NCI-H1048 (cell line): ENCODE measurements around the gene DIDO1.

Experiments
- DNase-seq: peaks from one replicate; lab custom pipeline; 2025; lab: John Stamatoyannopoulos, UW

Gene DIDO1

GRCh38 chr20:62950741-62951140 lies 24.4 kb upstream of the DIDO1 start:
- DNase-seq = no peak

GRCh38 chr20:62949962-62950361 lies 23.7 kb upstream of the DIDO1 start:
- DNase-seq = no peak

DNA sequence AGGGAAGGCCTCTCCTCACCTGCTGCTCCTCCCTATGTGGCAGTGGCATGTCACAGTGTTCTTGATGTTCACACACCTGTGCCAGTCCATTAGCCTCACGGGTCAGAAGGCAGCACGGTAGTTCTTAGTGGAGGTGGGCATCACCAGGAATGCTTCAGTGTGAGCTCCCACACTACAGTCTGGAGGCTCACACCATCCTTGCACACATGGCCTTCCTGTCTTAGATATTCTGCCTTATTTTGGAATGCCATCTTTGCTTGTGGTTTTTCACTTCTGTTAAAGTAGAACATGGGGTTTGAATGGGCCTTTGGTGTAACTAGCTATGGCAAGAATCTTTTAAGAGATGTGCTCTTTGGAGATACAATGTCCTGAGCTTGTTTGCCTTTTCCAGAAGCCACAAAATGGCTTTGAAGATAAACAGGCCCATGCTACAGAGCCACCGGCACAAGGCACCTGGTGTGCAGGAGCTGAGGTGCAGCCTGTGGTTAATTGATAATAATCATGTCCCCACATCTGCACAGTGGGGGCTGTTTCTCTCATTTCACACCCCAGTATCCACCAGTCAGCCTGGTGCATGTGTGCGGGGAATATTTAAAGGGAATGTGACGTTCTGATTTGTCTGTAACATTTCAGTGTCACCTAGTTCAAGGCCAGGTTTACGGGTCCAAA lies 23.0 kb upstream of the DIDO1 start:
- DNase-seq = no peak

DNA sequence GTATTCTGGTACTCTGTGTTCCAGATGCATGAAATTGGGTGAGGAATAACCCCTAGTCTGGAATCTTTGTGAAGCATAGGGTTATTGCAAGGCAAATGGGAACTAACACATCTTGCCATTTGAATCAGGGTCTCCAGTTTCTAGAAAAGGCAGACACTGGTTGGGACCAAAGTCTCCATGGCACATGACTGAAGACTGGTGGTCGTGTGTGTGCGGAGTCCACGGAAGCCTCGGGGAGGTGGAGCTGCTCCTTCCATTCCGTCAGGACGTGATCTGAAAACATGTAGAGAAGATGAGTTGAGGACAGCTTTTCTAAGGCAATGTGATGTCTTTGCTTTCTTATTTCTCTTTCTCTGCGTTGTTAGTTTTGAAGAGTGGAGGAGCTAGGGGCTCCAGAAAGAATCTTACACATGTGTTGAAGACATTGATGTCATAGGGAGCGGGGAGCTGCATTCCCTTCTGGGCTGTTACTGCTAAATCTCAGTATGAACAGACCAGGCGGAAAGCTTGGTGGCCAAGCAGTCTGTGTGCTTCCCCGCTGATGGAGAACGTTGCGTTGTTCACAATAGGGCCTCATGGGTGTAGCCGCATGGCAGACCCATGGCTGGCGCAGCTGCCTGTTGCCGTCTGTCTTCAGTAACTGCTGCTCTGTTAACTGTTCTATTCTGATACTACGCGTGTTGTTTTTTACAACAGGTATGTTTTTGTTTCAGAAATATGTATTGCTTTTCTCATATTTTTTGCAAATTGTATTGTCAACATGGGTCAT lies 21.4 kb upstream of the DIDO1 start:
- no peak for DNase-seq

- no peak for DNase-seq
These were observed 20.6 kb upstream of the DIDO1 start for GRCh38 chr20:62946918-62947317.

- no peak for DNase-seq
These were observed 19.6 kb upstream of the DIDO1 start for GRCh38 chr20:62945771-62946339.

DNA sequence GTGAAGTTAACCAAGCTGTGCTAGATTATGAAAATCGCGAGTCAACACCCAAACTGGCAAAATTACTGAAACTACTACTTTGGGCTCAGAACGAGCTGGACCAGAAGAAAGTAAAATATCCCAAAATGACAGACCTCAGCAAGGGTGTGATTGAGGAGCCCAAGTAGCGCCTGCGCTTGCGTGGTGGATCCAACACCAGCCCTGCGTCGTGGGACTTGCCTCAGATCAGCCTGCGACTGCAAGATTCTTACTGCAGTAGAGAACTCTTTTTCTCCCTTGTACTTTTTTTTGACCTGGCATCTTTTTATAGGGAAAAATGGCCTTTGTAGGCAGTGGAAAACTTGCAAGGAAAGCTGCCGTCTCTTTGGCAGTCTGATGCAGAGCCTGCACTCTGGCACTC lies 18.4 kb upstream of the DIDO1 start:
- no peak for DNase-seq

GRCh38 chr20:62944184-62944583 lies 17.9 kb upstream of the DIDO1 start:
- no peak for DNase-seq

- no peak for DNase-seq
These were observed 17.1 kb upstream of the DIDO1 start for GRCh38 chr20:62943396-62943795.

GRCh38 chr20:62942456-62942855 lies 16.2 kb upstream of the DIDO1 start:
- no peak for DNase-seq

DNA sequence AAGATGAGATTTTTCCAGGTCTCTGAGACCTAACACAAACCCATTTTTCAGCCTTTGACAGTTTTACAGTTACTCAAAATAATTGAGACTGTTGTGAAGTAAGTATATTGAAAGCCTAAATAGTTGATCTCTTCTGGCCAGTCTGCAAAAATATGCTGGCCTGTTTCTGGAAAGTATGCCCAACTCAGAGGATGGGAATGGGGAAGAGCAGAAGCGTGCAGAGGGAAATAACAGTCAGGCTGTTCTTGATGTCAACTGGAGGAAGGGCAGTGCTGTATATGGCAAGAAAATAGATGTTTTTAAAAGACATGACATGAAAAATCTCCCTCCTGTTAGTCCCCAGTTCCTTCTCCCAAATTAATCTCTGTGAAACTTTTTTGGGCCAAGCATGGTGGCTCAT lies 15.5 kb upstream of the DIDO1 start:
- DNase-seq = no peak

GRCh38 chr20:62940875-62941274 lies 14.6 kb upstream of the DIDO1 start:
- DNase-seq = no peak

DNA sequence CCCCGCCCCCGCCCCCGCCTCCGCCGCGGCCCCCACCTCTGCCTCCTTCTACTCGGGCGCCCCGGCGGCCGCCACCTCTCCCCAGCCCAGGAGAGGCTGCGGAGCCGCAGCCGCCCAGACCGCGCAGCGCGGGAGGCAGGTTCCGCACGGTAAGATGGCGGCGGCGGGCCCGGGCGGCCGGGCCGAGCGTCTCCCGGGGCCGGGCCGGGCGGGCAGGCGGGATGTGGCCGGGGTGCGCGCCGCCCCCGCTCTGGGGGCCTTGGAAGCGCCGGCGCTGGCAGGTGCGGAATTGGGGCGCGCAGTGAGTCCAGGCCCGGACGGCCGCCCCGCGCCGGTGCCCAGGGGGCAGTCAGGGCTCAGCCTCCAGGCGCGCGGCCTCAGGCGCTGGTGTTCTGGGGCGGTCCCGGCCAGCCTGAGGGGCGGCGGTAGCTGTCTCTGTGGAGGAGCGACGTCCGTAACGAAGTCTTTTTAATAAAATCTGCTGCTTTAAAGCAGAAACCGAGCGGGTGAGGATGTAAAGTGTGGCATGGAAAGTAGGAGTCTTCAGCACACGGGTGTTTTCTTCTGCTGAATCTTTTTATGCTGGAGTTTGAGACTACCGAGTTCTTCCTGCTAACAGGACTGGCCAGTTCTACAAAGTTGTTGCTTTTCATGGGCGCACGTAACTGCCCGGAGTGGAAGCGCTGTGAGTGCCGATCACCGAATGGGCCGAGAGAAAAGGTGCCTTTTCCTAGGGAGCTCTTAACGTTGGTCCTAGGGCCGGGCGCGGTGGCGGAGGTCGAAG lies 12.0 kb upstream of the DIDO1 start, which contains the start of gene GID8:
Gene GID8 (plus strand): TSS at position 43 of the 784 bp plus-strand sequence. CDS start 3,356 bp downstream, outside the sequence.
- no peak for DNase-seq

DNA sequence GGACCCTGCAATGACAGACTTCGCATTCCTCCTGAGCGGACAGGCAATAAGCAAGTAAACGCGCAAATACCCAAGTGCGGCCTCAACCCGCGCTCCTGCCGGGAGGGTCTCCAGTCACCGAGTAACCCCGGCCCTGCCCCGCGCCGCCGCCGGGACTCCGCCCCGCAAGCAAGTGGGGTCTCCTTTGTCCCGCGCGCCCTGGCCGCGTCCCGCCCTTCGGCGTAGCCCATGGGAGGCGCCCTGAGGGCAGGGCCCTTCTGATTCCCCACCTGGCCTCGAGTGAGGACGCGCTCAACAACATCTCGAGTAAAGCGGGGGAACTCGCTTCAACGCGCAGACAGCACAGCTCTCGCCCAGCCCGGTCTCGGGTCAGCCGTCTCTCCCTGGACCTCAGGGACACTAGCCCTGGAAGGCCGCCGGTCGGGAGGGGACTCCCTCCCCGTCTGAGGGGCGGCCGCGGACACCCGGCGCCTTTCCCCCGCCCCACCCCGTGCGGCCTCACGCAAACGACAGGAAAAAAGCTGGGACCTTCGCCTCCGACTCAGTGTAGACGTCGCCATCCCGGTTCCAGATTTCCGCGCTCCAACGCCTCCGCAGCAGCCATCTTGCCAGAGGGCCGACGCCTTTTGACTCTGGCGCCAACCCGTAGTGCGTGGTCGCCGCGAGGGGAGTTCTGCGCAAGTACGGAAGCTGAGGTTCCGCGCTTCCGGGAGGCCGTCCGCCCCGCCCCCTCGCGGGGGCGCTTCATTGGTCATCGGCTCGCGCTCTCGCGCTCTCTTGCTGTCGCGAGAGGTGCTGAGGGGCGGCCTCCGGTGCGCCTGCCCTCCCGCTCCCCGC lies 11.2 kb upstream of the DIDO1 start:
- DNase-seq = peak; percentile 77

DNA sequence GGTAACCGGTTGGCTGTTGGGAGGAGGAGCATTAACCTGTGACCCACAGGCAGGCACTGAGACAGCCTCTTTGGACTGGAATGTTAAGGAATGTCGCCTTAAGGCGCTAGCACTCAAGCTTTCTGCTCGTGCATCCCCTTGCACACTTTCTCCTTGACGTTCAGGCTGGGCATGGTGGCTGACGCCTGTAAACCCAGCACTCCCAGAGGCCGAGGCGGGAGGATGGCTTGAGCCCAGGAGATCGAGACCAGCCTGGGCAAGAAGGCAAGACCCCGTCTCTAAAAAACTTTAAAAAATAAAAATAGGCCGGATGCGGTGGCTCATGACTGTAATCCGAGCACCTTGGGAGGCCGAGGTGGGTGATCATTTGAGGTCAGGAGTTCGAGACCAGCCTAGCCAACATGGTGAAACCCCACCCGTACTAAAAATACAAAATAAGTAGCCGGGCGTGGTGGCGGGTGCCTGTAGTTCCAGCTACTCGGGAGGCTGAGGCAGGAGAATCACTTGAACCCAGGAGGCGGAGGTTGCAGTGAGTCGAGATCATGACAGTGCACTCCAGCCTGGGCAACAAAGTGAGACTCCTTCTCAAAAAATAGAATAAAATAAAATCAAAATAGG lies 9.8 kb upstream of the DIDO1 start:
- DNase-seq = no peak

DNA sequence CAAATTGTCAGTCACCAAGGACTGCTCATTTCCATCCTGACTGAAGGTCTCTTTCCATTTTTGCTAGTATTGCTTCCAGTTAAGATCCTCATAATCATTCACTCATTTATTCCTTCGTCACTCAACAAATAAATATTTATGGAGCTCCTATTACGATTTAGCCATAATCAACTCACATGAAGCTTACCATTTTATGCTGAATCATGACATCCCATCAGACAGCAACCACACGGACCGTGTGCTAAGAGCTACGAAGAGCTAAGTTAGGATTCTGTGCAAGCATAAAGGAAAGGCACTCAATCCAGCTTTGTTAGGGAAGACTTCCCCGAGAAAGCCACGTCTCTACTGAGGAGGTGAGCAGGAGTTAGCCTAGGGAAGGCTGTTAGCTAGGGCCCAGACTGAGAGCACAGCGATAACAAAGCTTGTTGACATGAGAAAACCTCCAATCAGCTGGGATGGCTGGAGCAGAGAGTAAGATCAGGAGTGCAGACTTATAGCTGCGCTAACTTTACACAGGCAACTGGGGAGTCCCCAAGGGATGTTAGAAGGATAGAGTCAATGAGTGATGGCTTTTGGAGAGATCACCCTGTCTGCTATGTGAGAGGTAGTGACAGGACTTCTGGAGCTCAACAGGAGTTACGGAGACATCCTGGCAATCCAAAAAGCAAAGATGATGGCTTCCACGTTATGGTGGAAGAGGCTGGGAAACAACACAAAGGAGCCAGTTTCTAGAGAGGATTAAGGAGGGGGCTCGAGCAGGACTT lies 9.1 kb upstream of the DIDO1 start:
- DNase-seq = no peak

DNA sequence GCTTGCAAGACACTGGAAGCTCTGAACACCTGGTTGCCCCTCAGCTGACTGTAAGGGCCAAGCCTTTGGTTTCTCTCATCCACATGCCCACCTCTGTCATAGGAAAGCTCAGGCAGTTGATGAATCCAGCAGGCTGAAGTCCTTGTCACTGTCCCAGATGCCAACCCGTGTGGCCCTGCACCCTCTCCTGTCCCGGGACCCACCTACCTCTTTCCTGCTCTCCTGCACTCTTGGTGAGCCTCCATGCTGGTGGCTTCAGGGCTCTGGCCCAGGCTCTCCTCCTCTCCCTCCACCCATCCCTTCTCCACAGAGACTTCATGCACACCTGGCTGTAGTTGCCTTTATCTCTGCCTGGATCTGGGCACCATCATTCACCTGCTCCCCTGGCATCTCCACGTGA lies 7.7 kb upstream of the DIDO1 start:
- no peak for DNase-seq

DNA sequence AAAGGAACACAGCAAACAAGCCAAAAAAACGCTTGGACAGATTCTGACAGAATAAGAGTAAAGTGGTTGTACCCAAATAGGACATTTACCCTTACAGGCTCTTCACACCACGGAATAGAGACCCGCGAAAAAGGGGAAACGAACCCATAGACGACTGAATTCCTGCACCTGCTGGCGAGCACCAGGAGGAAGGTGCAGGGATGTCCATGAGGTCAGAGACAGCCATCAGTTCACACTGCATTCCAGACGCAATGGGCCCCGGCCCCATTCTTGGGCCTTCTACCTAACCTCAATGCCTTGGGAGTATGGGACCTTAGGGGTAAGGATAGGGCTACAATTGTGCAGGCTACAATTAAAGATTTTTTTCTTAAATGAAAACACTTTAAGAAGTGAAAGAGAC lies 5.2 kb upstream of the DIDO1 start:
- no peak for DNase-seq

- no peak for DNase-seq
These were observed 2.8 kb upstream of the DIDO1 start for GRCh38 chr20:62929051-62929538.

DNA sequence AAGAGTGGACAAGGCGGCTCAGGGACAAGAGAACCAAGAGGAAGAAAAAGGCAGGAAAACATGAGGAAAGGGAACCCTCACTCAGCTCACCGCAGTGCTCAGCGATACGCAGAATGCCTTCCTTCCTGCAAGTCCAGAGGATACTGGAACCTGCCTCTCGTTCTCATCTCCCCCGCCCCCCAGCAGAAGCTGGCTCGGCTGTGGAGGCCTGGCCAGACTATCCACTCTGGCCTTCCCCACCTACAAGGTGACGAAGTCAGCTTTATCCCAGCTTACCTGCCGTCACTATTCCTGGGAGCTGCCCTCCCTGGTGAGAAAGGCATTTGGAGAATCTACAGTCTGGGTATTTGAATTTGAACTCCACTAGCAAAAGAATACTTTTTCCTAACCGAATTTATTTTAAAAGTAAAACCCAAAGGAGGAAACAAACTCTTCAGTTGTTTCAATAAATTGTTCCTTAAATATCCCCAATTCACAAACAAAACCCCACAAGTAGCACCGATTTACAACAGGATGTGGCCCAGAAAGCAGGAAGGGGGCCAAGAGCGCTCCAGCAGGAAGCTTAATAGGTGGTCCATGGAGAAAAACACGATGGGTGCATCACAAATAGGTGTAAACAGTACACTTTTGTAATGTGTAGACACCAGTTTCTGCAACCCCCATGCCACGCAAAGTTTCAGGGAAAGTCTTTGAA lies 2.1 kb upstream of the DIDO1 start:
- no peak for DNase-seq
